ENCODE results near the gene DCAF12.
"Not testable (repeated sequence)": the region's sequence is repeated elsewhere in the genome, so short reads cannot be mapped to it uniquely, and the experiment has no call there.

Gene DCAF12

DNA sequence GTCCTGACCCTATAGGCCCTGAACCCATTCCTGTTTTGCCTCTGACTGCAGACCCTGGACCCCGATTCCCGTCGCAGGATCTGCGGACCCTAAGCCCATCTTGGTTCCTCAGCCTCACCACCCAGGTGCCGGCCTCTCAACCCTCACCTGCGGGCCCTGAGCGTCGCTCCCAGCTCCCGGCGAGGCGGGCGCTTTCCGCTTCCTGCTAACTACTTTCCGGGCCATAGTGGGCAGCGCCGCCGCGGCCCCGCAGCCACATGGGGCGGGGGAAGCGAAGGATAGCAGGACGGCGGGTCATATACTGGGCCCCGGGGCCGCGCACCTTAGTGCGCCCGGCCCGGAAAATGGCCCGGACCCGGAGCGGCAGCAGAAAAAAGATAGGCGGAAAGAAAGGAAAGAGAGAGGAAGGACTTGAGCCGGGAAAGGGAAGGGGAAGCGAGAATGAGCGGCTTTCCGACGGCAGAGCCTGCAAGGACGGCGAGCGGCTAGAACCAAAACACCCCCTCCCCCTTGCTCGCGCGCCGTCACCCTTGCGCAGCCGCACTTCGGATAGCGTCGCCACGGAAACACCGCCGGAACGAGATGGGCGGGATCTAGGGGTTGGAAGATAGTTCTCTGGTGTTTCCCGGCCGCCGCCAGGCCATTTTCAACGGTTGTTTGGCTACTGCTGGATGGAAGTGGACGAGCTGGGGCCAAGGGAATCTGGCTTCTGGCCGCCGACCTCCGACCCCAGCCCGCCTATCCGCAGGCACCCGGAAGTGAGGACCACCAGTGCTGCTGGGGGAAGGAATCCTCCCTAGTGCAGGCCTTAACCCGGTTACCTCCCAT, at the start of gene DCAF12:
DCAF12 (minus strand) TSS at position 492 of the 828 bp plus-strand sequence; CDS start at position 225, 267 bp downstream.
- peak; percentile 95 for DNase-seq

- no peak for DNase-seq
These were observed 49.6 kb upstream of the DCAF12 start for GRCh38 chr9:34176089-34176488.

GRCh38 chr9:34171753-34172535, 45.4 kb upstream of the DCAF12 start:
- no peak for DNase-seq

DNA sequence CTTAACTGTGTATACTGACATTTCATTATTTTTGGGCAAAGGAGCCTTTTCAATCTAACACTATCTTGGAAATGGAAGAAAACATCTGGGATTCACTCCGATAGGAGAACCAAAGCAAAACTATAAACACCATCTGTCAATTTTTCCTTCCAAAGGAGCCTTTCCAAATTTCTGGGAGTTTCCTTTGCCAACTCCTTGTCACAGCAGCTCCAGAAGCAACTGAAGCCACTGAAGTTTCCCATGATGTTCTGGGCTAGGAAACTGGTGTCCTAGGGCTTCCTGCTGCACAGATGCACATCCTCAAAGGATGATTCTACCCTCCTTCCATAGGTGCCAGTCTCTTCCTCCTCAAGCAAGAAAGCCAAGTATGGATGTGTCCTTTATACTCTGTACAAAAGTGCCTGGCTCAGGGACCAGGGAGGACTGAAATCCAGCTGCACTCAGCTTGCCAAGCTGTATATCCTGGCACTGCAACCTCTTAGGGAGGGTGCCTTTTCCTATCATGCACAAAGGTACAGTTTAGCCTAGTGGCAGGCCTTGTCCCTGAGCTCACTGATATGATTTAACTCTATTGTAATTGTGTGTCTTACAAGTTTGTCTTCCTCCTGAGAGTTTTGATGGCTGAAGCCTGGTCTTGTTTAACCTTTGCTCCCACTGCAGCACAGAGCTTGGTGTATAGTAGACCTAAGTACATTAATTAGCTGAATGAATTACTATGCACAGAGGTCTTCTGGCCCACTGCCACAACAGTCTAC, 43.9 kb upstream of the DCAF12 start:
- no peak for DNase-seq

GRCh38 chr9:34169125-34169524, 42.6 kb upstream of the DCAF12 start:
- DNase-seq, result no peak

GRCh38 chr9:34163434-34163833, 36.9 kb upstream of the DCAF12 start:
- no peak for DNase-seq

- no peak for DNase-seq
These were observed 31.9 kb upstream of the DCAF12 start for GRCh38 chr9:34158362-34158869.

GRCh38 chr9:34157898-34158297, 31.4 kb upstream of the DCAF12 start:
- no peak for DNase-seq

DNA sequence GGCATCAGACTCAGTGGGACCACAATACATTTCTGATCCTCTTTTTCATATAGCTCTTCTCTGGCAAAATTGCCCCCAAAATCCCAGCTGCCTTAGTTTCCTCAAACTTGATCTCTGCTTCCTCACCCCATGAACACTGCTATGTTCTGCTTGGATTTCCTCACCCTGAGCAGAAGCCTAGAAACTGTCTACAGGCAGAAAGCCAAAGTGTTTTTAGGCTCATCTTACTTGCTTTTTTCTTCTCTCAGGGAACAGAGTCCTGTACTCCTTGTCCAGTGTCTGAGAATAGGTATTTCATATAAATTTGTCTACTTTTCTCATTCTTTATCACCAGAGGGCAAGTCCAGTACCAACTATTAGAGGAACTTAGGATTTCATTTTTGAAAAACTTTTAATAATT, 30.8 kb upstream of the DCAF12 start:
- DNase-seq, result no peak

GRCh38 chr9:34154057-34154456, 27.6 kb upstream of the DCAF12 start:
- no peak for DNase-seq

GRCh38 chr9:34151398-34151797, 24.9 kb upstream of the DCAF12 start:
- no peak for DNase-seq

- DNase-seq, result no peak
These were observed 18.7 kb upstream of the DCAF12 start for GRCh38 chr9:34145165-34145564.

GRCh38 chr9:34143116-34143515, 16.6 kb upstream of the DCAF12 start:
- no peak for DNase-seq

DNA sequence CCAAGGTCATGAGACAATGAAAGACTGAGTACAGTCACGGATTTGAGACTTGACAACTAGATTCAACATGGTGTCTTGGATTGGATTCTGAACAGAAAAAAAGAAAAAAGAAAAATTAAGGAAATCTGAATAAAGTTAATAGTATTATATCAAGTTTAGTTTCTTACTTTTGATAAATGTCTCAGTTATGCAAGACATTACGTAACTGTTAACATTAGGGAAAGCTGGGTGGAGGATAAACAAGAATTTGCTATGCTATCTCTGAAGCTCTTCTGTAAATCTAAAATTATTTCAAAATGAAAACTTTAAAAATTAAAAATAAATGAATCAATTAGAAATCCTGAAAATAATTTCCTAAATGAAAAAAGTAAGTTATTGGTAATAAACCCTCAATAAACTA, 14.4 kb upstream of the DCAF12 start:
- no peak for DNase-seq

GRCh38 chr9:34139477-34140146, 13.1 kb upstream of the DCAF12 start:
- peak; percentile 34 for DNase-seq

DNA sequence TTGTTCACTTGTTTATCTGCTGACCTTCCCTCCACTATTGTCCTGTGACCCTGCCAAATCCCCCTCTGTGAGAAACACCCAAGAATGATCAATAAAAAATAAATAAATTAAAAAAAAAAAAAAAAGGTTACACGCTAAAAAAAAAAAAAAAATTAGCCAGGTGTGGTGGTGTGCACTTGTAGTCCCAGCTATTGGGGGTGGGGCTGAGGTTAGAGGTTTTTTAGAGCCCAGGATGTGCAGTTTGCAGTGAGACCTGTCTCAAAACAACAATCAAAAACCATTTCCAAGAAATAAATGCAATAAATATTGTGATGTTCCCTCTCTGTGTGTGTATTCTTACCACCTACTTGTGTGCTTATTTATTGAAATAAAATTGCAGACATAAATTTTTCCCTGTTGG, 12.1 kb upstream of the DCAF12 start:
- DNase-seq, result not testable (repeated sequence)

DNA sequence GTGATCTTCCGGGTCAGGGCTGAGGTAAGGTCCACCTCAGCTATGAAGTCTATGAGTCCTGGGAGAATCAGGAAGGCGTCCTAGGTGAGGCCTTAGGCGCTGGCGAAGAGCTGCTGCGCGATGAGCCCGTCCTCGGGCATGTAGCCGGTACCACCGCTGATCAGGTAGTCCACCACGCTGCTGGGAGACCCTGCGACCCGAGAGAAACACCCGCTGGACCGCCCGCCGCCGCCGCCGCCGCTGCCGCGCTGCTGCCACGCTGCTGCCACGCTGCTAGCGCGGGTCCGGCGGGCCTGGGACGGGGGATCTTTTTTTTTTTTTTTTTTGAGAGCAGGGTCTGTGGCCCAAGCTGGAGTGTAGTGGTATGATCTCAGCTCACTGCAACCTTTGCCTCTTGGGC, 8.0 kb upstream of the DCAF12 start:
- DNase-seq, result no peak

- DNase-seq, result no peak
These were observed 7.0 kb upstream of the DCAF12 start for GRCh38 chr9:34133436-34133949.

DNA sequence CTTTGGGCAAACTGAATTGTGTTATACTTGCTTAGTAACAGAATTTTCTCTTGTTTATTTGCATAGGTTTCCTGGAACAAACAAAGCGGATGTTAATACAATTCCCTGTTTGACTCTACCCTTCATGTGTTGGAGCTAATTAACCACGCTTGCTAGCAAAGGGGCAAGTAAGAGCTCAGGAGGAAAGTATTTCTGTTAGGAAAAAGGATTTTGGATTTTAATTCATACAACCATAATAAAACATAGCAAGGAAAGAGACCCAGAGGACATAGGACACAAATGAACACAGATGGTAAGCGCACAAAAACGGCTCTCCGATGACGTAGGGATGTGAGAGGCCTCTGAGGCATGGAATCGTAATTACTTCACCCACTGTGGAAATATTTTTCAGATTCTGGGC, 5.1 kb upstream of the DCAF12 start:
- DNase-seq, result no peak

- no peak for DNase-seq
These were observed 794 bp upstream of the DCAF12 start for GRCh38 chr9:34127035-34127948.

DNA sequence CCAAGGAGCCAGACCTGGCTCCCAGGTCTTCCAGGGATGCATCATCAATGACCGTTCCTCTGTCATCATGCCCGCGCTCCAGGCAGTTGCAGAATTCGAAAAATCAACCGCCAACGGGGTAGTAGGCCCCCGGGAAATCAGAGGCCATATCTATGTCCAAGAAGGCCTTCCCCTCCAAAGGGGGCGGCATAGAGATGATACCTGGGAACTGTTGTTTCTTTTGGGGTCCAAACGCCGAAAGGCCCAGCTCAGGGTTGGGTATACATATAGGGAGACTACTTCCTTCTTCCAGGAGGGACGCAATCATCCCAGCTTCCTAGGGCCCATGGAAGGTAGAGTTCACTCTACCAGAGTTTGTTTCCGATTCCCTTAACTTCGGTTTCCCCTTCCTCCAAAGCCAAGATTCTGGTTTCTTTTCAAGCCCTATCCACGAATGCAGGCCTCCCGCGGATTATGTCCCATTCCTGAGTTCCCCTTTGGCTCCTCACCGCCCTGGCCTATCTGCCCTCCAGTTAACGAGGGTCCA, 754 bp downstream of the DCAF12 start:
- DNase-seq, result peak; percentile 15

Data from NCI-H1092 treated with DMSO at 0.1 percent for 48 hours (cell line).